ENCODE measurements around the gene MAN2C1.
"Not testable (repeated sequence)": the region's sequence is repeated elsewhere in the genome, so short reads cannot be mapped to it uniquely, and the experiment has no call there.

MAN2C1 gene

DNA sequence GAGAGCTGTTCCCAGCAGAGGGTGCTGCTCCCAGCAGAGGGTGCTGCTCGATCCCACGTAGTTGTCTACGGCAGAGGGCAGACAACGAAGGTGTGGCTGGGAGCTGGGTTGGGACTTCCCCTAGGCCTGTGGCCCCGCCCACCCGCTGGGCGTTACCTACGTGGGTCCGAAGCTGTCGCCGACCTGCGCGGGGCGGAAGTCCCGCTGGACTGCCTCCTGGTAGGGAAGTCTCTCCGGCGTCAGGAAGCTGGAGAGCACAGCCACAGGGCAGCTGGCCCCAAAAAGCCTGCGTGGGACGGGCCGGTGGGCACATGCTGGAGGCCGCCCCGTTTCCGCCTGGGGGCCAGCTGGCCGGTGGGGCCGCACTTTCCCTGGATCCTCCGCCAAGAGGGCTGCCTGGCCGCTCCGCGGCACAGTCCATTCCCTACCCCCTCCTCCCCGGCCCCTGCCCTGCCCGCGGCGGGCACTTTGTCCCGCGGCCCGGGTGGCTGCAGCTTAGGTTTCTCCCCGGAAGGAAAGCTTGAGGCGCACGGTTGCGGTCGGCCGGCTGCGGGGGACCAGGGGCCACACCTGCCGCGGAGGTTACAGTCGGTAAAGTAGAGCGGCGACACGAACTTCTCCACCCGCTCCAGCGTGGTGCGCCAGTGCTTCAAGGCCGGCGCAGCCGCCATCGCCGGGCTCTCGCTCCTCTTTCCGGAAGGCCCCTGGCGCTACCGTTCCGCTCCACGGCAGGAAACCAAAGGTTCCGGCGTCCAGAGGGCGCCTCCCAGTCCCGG lies at the start of gene MAN2C1:
Gene MAN2C1, minus strand, starts transcription at position 695 of the 776 bp plus-strand sequence. Its CDS starts 24 bp downstream, at position 671.
- peak; percentile 48 for FAIRE-seq

DNA sequence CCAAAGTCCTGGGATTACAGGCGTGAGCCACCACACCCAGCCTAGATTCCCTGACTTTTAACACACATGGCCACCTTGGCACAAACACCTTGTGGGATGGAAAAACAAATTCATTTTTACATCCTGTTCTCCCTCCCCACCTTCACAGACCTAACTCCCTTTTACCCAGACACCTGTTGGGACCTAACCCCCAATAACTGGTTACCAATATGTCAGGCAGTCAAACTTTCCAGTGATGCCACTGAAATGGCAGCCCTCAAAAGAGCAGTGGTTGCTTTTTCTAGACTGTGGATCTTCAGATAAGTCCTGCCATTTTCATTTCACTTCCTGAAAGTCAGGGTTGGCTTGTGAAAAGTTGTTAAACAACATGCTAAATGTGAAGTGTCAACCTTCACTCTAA lies 48.2 kb upstream of the MAN2C1 start:
- FAIRE-seq, result no peak

DNA sequence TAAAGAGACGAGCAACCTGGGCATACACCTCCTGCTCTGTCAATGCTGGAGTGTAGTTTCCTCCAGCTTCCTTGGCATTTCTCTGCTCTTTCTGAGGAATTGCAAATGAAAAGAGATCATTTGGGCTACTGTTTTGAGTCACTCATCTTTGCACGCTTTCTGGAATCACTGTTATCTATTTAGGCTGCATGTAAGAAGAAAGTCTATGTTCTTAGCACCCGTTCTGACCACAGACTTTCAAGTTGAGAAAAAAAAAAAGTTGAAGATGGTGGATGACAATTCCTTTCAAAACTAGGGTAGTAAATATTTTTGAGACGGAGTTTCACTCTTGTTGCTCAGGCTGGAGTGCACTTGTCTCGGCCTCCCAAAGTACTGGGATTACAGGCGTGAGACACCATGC lies 41.8 kb upstream of the MAN2C1 start:
- no peak for FAIRE-seq

DNA sequence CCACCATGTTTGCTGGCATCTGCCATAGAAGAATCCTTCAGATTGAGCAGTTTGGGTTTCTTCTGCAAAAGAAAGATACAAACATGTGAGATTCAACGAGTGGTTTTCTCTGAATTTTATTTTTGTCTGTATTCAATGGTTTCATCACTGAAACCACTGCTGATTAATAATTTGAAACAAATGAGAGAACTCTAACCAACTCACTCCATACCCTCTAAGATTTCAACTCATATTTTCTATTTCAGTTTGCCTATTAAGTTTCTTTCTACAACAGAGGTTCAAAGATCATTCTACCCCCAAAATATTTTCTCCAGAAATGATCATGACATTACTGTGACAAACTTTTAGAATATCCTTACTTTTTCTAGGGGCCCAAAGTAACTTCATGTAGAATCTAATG lies 38.7 kb upstream of the MAN2C1 start:
- FAIRE-seq, result no peak

DNA sequence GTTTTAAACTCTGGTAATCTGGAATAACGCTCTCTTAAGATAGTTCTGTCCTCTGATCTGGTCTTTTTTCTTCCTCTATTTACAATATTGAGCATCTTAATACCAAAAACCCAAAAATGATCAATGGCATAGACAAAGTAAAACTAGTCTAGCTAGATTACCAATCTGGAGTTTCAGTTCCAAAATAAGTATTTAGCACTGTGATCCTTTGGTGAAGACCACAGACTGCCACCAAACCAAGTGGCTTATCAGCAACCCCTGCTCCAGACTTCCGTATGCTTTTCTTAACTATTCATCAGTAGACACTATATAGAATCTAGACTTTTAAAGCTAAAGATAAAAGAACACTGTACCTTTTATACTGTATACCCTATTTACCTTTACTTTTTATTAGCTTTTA lies 35.5 kb upstream of the MAN2C1 start:
- FAIRE-seq, result no peak

DNA sequence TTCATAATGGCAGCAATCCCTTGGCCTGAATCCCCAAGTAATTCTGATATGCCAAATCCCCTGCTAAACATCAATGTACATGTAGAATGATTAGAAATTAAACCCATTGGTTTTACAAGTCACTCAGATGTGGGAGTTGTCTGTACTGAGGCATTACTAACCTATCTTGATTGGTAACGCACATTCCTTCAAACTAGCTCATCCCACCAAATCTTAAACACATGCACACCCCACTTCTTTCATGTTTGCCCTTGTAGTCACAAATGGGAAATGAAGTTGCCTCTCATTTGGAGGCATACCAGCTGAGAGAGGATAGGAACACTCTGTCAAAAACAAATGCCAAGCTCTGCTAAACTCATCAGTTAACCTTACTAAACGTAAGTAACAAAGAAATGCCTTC lies 29.1 kb upstream of the MAN2C1 start:
- FAIRE-seq, result no peak

DNA sequence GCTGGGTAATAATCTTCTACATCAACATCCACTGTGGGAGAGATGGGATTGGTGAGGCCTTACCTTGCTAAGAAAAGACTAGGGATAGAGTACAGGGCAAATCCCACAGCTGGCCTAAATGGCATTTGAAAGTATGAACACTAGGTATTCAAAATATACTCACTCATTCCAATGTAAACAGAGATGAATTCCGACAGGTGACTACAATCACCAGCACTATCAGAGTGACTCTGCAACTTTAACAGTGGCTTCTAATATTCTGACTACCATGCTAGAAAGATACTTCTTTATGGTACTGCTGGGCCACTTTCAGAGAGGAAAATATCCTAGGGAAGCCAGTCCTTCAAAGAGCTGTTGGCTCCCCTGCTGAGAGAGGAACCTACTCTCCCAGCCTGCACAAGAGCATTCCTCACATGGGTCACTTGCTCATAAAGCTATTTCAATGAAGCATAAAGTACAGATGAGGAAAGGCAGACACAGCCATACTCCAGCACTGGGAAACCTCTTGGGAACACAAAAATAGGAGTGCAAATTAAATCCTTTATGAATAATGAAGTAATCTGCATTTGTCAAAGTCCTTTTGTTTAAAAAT lies 21.5 kb upstream of the MAN2C1 start:
- no peak for FAIRE-seq

DNA sequence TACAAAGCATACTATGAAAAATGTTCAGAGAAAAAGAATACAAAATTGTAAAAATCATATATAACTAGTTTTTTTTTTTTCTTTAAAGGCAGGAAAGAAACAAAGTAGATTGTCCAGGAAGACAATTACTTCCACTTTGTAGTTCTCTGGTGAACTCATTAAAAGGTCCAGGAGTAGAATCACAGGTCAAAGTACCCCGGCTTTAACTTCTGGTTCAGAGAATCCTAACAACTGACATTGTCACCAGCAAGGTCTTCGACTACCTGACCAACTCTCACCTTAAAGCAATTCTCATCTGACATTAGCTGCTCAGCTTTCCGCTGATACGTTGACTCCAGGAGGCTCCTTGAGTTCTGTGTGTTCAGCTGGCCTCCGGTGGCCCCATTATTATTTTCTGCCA lies 15.6 kb upstream of the MAN2C1 start:
- FAIRE-seq, result not testable (repeated sequence)

DNA sequence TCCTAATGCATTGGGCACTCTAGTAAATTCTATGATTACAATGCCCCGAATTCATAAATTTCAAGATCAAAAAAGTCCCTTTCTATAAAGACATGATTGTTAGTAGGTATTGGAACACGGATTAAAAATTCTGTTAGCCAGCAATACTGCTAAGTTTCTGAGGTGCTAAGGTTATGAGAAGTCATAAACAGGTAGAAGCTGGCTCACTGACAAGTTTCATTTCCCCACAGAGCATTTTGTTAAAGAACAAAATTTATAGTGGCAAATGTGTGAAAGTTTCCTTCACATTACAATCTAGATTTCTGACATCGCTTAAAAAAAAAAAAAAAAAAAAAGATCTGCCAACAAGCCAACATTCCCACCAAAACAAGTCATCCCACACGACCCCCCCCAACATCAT lies 12.4 kb upstream of the MAN2C1 start:
- FAIRE-seq, result no peak

DNA sequence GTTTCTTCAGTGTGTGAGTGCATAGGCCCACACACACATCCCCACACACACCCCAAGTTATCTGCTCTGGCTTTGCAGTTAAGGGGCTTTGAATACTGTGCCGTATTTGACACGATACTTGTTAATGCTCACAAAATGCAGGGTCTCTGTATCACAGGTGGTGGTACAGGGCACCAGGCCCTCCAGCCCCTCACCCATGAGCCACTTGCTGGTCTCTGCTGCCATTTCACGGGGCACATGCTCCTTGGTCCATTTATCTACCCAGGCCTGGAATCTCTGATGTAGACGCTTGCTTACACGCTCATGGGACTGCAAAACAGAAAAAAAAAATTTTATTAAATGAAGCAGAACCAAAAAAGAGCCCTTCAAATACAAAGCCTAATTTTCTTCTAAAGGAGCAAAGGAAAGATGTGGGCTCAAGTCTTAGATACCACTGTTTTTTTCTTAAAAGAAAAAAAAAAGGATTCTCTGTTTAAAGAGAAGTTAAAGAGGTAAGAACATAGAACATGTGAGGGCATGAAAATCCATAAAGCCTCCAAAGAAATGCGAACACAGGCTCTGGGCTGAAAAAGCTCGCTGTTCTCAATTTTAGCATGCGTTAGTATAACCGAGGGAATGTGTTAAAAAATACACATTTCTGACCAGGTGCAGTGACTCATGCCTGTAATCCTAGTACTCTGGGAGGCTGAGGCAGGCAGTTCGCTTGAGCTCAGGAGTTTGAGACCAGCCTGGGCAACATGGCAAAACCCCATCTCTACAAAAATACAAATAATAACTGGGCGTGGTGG lies 3.7 kb upstream of the MAN2C1 start:
- FAIRE-seq, result no peak

DNA sequence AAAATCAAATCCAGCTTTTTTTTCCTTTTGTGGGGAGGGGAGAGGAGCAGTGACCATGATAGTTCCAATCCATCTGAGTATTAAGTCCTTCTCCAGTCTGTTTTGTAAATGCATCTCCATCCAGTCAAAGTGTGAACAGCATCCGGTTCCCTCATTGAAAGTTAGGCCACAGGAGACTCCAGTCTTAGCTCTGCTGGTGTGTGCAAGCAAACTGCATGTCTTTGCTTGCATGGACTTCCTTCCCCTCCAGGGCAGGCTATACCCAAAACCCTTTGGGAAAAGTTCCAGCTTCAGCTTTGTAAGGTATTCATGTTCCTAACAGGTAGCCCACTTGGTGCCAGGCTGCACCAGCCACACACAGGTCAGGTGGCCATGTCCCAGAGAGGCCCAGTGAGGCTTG lies 3.1 kb upstream of the MAN2C1 start:
- no peak for FAIRE-seq

DNA sequence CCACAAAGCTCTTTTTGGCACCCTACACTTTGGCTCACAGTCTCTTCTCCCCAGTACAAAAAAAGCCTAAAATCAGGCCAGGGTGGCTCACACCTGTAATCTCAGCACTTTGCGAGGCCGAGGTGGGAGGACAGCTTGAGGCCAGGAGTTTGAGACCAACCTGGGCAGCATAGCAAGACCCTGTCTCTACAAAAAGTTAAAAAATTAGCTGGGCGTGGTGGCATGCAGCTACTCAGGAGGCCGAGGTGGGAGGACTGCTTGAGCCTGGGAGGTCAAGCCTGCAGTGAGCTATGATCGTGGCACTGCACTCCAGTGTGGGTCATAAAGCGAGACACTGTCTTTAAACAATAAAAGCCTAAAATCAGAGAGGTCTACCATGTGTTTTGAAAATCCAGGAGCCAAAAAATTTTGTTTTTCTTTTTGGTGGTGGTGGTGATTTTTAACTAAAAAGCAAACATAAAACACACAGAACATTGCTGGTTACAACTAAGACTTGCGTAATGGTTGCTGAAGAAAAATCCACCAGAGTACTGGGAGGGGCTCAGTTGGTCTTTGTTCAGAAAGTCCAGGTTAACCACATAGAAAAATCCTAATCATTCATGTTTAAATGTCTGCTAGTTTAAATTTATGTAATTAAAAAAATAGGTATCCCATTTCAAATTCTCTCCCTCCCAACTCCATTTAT lies 1.6 kb upstream of the MAN2C1 start:
- FAIRE-seq, result no peak

DNA sequence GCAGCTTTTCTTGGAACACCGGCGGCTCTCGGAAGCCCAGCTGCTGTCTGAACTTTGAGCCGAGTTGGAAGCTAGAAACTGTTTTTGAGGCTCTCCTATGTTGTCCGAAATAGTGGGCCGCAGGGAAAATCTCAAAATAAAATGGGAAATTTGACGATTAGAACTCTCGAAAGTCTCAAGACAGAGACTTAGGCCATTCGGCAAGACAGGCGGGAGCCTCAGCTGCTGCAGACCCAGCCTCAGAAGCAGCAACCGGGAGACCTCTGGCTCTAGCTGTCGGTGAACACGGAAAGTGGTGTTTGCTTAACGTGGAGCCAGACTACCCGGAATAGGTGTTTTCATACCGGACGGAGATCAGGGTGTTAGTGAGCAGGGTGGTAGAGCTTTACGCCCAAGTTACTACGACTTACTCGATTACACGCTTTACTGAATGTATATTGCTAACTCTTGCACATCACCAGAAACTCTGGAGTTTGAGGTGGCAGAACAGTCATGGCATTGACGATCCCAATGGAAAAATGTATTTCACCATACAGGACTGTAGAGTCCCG lies 357 bp upstream of the MAN2C1 start:
- FAIRE-seq, result no peak

DNA sequence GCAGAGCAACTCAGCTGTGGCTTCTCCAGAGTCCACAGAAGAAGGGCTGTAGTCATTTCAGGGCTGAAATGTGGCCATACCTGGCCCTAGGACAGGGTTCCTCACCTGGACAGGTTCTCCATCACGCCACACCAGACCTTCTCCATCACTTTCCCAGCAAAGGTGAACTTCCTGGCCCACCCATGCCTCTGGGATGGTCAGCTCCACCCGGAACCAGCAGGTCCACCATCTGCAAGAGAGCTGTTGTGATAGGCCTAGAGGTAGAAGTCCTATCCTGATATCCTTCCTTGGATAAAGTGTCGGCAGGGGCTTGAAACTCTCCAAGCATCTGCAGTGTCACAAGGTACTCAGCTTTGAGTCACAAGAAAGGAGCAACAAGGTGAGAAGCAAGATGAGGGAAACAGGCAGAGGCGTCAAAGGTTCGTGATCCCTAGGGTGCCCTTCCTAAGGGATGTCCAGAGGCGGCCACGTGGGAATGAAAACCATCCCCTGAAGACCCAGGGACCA lies 948 bp downstream of the MAN2C1 start:
- no peak for FAIRE-seq

DNA sequence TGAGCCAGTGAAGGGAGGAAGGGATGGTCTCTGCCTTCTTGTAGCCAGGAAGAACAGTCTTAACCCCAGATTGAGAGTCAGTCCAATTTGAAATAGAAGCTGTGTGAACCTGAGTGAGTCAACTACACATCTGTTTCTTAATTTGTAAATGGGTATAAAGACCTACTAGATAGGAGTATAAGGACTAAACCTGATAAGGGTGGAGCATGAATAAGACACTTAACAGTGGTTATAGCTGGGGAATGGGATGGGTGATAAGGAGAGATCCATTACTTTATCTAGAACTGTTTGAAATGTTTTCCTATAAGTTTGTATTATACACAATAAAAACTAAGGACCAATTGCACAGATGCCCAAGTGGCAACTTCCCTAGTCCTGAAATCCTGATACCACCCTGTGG lies 1.4 kb downstream of the MAN2C1 start:
- FAIRE-seq, result no peak

DNA sequence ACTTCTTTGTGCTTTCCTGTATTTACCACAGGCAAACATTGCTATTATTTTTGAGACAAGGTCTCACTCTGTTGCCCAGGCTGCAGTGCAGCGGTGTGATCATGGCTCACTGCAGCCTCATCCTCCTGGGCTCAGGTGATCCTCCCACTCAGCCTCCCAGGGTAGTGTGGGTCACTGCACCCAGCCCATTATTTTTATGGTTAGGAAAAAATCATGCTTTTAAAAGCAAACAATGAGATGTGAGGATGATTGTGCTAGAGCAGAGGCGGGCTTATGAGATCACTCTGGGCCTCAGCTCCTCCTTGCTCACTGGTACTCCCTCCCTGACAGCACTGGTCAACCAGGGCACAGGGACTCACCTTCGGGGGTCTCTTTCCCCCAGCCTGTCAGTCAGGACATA lies 2.2 kb downstream of the MAN2C1 start:
- no peak for FAIRE-seq

DNA sequence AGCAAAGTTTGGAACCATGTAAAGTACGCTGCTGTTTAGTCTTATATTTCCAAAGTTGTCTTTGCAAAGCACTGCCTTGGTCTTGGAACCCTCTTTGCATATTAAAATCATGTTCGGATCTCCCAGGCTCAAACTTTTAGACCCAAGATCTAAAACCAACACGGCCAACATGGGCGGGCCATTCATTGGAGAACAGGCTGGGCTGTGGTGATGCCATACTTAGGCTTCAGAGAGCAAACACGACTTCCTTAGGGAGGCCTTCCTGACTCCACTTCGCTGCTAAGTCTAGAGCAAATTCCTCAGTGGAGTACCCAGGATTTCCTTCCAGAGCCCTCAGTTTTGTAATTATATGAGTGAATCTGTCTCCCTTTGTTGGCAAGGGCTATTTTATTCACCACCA lies 3.5 kb downstream of the MAN2C1 start:
- FAIRE-seq, result no peak

DNA sequence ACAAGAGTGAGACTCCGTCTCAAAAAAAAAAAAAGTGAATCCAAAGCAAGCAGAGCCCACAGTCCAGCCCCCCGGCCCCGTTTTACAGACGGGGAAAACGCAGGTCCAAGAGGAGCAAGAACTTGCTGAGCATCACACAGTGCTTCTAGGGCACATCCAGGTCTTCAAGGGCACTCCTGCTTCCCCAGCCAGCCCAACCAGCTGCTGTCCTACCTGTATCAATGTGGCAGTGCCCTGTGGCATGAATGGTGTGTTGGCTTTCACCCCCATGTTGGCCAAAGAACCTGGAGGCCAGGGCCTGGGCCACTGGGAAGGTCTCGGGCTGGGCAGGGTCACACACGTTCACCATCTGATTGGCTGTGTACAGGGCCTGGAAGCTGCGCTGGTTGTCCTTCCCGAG lies 4.6 kb downstream of the MAN2C1 start:
- FAIRE-seq, result no peak

DNA sequence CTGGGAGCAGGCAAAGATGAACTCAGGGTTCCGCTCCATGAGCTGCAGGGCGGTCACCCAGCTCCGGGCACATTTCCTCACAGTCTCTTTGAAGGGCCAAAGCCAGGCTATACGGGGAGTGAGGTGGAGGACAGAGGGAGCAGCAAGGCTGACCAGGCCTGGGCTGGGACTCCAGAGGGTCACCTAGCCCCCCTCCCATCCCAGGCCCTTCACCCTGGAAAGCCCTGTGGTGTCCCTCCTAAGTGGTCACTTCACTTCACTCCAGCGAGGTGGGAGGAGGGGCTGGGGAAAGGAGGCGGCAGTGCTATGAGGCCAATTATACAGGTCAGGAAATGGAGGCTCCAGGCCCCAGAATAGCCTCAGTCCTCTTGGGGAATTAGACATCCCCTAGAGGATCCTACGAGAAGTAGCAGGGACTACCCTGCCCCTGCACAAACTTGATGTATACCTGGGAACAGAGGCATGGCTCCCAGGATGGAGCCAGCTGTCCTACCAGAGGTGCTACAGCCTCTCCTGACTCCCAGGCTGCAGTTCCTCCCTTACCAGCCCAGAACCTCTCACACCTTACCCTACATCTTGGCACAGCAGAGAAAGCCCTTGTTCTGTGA lies 5.7 kb downstream of the MAN2C1 start:
- FAIRE-seq, result no peak

DNA sequence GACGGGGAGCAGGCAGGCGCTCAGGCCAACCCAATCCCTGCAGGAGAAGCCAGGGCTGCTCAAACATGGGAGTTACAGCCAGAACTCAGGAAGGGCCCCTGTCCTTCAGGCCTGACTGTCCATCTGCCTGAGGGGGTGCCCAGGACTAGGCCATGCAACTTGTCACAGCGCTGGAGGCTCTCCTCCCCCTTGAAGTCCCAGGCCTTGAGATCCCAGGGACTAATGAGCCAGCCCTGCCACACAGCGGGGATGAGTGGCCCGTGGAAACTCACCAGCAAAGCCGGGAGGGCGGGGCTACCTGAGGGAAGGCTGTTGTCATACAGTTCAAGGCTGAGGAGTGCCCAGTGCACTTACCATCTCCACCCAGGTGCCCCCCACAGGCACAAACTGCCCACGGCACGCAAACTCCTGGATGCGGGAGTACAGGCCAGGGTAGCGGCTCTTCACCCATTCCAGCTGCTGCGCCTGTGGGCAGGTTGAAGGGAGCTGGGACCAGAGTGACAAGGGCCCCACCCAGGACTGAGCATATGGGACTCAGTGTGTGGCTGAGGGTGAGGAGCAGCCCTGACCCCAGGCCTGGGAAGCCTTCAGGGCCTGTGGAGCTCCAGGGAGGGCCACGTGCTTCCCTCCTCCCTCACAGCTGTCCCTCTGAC lies 6.3 kb downstream of the MAN2C1 start:
- FAIRE-seq, result no peak

DNA sequence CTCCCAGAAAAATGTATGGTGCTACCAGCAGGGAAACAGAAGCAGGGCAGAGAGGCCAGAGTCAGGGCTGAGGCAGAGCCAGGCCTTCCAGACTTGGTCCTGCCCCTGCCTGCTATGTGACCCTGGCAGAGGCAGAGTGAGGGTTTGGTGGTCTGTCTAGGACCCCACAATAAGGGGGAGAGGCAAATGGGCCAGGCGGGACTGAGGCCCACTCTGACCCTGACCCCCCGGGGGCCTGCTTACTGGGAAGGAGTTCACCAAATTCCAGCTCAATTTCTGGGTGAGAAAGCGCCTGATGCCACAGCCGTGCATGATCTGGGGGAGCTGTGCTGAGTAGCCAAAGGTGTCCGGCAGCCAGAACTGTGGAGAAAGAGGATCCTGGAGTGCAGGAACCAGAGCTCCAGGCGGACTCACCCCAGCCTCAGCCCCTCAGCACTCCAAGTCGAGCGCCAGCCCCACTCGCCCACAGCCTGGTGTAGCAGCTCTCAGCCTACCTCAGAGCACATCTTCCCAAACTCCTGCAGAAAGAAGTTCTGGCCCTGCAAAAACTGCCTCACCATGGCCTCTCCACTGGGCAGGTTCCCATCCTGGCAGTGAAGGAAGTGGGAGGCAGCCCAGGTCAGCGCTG lies 6.9 kb downstream of the MAN2C1 start:
- FAIRE-seq, result no peak
